SK-N-SH treated with all-trans-retinoic acid at 6 μM for 48 hours (cell line): Measurements from ENCODE around the gene CDH22.

Experiments used
- ATAC-seq: fragments of 200-7000 bp; cut with Tn5 transposase; 3 replicates; pipeline ENCODE4 v1.9.1; 2020; ENCODE audit warnings: mild to moderate bottlenecking, moderate library complexity
- ARNTL ChIP-seq: fragments of 450-650 bp; formaldehyde crosslinking; IDR thresholded peaks from 2 replicates; pipeline ENCODE4 v1.5.0; 2020; ENCODE audit warnings: low read depth, mild to moderate bottlenecking, moderate library complexity, borderline replicate concordance
- BACH2 ChIP-seq: fragments of 250-450 bp; sonication (Bioruptor Pico); IDR thresholded peaks from 2 replicates; pipeline ENCODE4 v1.9.0; 2021; ENCODE audit warnings: mild to moderate bottlenecking, borderline replicate concordance
- CREB5 ChIP-seq: fragments of 250-450 bp; sonication (Bioruptor Pico); IDR thresholded peaks from 2 replicates; pipeline ENCODE4 v1.5.1; 2020; ENCODE audit warnings: low read depth, mild to moderate bottlenecking, moderate library complexity
- CSDC2 ChIP-seq: fragments of 250-450 bp; sonication (Bioruptor Pico); IDR thresholded peaks from 2 replicates; pipeline ENCODE4 v1.5.0; 2020; ENCODE audit warnings: mild to moderate bottlenecking, moderate library complexity
- ESRRG ChIP-seq: fragments of 250-450 bp; sonication (Bioruptor Pico); IDR thresholded peaks from 2 replicates; pipeline ENCODE4 v1.6.1; 2021; ENCODE audit warnings: mild to moderate bottlenecking
- GLIS3 ChIP-seq: fragments of 250-450 bp; sonication (Bioruptor Pico); IDR thresholded peaks from 2 replicates; pipeline ENCODE4 v1.5.0; 2020; ENCODE audit warnings: mild to moderate bottlenecking, moderate library complexity
- ISL1 ChIP-seq: fragments of 250-450 bp; sonication (Bioruptor Pico); IDR thresholded peaks from 2 replicates; pipeline ENCODE4 v2.1.2; 2022; ENCODE audit warnings: mild to moderate bottlenecking, moderate library complexity
- OSR1 ChIP-seq: fragments of 250-450 bp; sonication (Bioruptor Pico); IDR thresholded peaks from 2 replicates; pipeline ENCODE4 v1.8.0; 2022; ENCODE audit warnings: moderate library complexity, mild to moderate bottlenecking, inconsistent platforms
- POU6F1 ChIP-seq: fragments of 250-450 bp; sonication (Bioruptor Pico); IDR thresholded peaks from 2 replicates; pipeline ENCODE4 v1.8.0; 2021; ENCODE audit warnings: low read depth, mild to moderate bottlenecking, moderate library complexity, borderline replicate concordance
- PPARA ChIP-seq: fragments of 250-450 bp; sonication (Bioruptor Pico); IDR thresholded peaks from 2 replicates; pipeline ENCODE4 v1.5.0; 2020; ENCODE audit warnings: mild to moderate bottlenecking, borderline replicate concordance
- RARB ChIP-seq: fragments of 250-450 bp; sonication (Bioruptor Pico); IDR thresholded peaks from 2 replicates; pipeline ENCODE4 v1.8.0; 2021; ENCODE audit warnings: mild to moderate bottlenecking, moderate library complexity
- SNAI2 ChIP-seq: fragments of 250-450 bp; sonication (Bioruptor Pico); IDR thresholded peaks from 2 replicates; pipeline ENCODE4 v1.5.0; 2020; ENCODE audit warnings: mild to moderate bottlenecking, moderate library complexity
- TCF4 ChIP-seq: fragments of 250-450 bp; sonication (Bioruptor Pico); IDR thresholded peaks from 2 replicates; pipeline ENCODE4 v1.8.0; 2021; ENCODE audit warnings: mild to moderate bottlenecking, moderate library complexity, borderline replicate concordance
- TOX ChIP-seq: fragments of 250-450 bp; sonication (Bioruptor Pico); IDR thresholded peaks from 2 replicates; pipeline ENCODE4 v1.8.0; 2021; ENCODE audit warnings: mild to moderate bottlenecking, moderate library complexity, borderline replicate concordance
- ZFP30 ChIP-seq: fragments of 450-650 bp; formaldehyde crosslinking; IDR thresholded peaks from 2 replicates; pipeline ENCODE4 v1.5.0; 2022; ENCODE audit warnings: mild to moderate bottlenecking, moderate library complexity
- ZNF565 ChIP-seq: fragments of 450-650 bp; formaldehyde crosslinking; conservative IDR thresholded peaks from 2 replicates; pipeline ENCODE4 v1.5.0; 2020; ENCODE audit warnings: low read depth, mild to moderate bottlenecking, moderate library complexity
- ZNF8 ChIP-seq: fragments of 450-650 bp; formaldehyde crosslinking; IDR thresholded peaks from 2 replicates; pipeline ENCODE4 v1.5.0; 2020; ENCODE audit warnings: mild to moderate bottlenecking, moderate library complexity
- TF ChIP-seq, protein P1 (sequence below): fragments of 250-450 bp; sonication (Bioruptor Pico); IDR thresholded peaks from 2 replicates; pipeline ENCODE4 v1.5.1; 2021; ENCODE audit warnings: mild to moderate bottlenecking, moderate library complexity
- TF ChIP-seq, protein P2 (sequence below): fragments of 250-450 bp; sonication (Bioruptor Pico); IDR thresholded peaks from 2 replicates; pipeline ENCODE4 v1.5.0; 2020; ENCODE audit warnings: mild to moderate bottlenecking, moderate library complexity

CDH22 gene

GRCh38 chr20:46339037-46339436 lies 30.7 kb upstream of the CDH22 start:
- TF ChIP-seq SNAI2 (CRISPR knock-in tag) (no peak), ZFP30 (no peak), ZNF565 (CRISPR knock-in tag) (no peak), RARB (CRISPR knock-in tag) (no peak), CREB5 (CRISPR knock-in tag) (no peak), ISL1 (CRISPR knock-in tag) (no peak), OSR1 (CRISPR knock-in tag) (no peak), PPARA (CRISPR knock-in tag) (no peak), ESRRG (CRISPR knock-in tag) (no peak), TOX (CRISPR knock-in tag) (no peak), POU6F1 (CRISPR knock-in tag) (no peak), GLIS3 (no peak)
- TF ChIP-seq, protein P1, sequence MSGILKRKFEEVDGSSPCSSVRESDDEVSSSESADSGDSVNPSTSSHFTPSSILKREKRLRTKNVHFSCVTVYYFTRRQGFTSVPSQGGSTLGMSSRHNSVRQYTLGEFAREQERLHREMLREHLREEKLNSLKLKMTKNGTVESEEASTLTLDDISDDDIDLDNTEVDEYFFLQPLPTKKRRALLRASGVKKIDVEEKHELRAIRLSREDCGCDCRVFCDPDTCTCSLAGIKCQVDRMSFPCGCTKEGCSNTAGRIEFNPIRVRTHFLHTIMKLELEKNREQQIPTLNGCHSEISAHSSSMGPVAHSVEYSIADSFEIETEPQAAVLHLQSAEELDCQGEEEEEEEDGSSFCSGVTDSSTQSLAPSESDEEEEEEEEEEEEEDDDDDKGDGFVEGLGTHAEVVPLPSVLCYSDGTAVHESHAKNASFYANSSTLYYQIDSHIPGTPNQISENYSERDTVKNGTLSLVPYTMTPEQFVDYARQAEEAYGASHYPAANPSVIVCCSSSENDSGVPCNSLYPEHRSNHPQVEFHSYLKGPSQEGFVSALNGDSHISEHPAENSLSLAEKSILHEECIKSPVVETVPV: no peak
- TF ChIP-seq, protein P2, sequence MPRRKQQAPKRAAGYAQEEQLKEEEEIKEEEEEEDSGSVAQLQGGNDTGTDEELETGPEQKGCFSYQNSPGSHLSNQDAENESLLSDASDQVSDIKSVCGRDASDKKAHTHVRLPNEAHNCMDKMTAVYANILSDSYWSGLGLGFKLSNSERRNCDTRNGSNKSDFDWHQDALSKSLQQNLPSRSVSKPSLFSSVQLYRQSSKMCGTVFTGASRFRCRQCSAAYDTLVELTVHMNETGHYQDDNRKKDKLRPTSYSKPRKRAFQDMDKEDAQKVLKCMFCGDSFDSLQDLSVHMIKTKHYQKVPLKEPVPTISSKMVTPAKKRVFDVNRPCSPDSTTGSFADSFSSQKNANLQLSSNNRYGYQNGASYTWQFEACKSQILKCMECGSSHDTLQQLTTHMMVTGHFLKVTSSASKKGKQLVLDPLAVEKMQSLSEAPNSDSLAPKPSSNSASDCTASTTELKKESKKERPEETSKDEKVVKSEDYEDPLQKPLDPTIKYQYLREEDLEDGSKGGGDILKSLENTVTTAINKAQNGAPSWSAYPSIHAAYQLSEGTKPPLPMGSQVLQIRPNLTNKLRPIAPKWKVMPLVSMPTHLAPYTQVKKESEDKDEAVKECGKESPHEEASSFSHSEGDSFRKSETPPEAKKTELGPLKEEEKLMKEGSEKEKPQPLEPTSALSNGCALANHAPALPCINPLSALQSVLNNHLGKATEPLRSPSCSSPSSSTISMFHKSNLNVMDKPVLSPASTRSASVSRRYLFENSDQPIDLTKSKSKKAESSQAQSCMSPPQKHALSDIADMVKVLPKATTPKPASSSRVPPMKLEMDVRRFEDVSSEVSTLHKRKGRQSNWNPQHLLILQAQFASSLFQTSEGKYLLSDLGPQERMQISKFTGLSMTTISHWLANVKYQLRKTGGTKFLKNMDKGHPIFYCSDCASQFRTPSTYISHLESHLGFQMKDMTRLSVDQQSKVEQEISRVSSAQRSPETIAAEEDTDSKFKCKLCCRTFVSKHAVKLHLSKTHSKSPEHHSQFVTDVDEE (CRISPR knock-in tag): no peak
- no peak for ATAC-seq

DNA sequence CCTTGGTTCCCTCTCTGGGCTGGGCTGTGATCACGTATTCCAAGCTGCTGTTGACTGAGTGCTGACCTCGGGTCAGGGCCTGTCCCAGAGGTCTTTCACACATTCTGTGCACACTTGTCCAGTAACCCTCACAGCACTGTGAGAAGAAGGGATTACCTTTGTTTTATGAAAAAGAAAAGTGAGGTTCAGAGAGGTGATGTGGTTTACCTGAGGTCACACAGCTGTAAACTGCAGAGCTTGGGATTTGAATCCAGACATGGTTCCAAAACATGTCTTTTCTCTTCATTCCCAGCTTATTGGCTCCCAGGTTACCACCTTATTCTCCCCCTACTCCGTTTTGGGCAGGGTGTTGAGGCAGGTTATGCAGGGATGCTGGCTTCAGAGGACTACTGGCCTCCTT lies 28.4 kb upstream of the CDH22 start:
- no peak for ATAC-seq
- TF ChIP-seq CSDC2 (CRISPR knock-in tag) (no peak), TCF4 (no peak), ZNF8 (CRISPR knock-in tag) (no peak), ARNTL (CRISPR knock-in tag) (no peak), POU6F1 (CRISPR knock-in tag) (no peak), RARB (CRISPR knock-in tag) (no peak), BACH2 (CRISPR knock-in tag) (no peak), ISL1 (CRISPR knock-in tag) (no peak), ZFP30 (no peak), CREB5 (CRISPR knock-in tag) (no peak)
- TF ChIP-seq, protein P1: no peak
- TF ChIP-seq, protein P2 (CRISPR knock-in tag): no peak
